ENCODE results near the gene FAM199X. TPM values are rescaled to one million over a fixed set of nuclear protein-coding genes. Genes with fewer than 3 reads are reported as not detected.

The FAM199X gene
- total RNA-seq, 1 donor from 2014 or later, result 16.0 TPM

- no peak for DNase-seq
- Histone ChIP-seq H3K36me3 (no peaks in the 10 kb centered on the region), H3K4me1 (no peaks in the 10 kb centered on the region), H3K27me3 (no peaks in the 10 kb centered on the region), H3K27ac (no peak overlapping the region), H3K9me3 (no peaks in the 10 kb centered on the region), H3K4me3 (no peak overlapping the region)
- TF ChIP-seq CTCF (IDR thresholded peaks at IDR 0.05), result no peak
- no peak for ATAC-seq
- intact Hi-C loops (cut with DNase I), result no loop called here
Observed at GRCh38 chrX:104141087-104141760, 25.0 kb upstream of the FAM199X start.

GRCh38 chrX:104151037-104151436 lies 15.2 kb upstream of the FAM199X start:
- ATAC-seq, result no peak
- no peak for DNase-seq
- Histone ChIP-seq H3K4me1 (peaks cover 5% of the 10 kb centered on the region), H3K36me3 (no peaks in the 10 kb centered on the region), H3K9me3 (no peaks in the 10 kb centered on the region), H3K4me3 (no peak overlapping the region), H3K27ac (no peak overlapping the region), H3K27me3 (no peaks in the 10 kb centered on the region)
- TF ChIP-seq CTCF (IDR thresholded peaks at IDR 0.05), result no peak
- intact Hi-C loops (cut with DNase I), result no loop called here

GRCh38 chrX:104156630-104157529 lies 9.4 kb upstream of the FAM199X start, which contains the start of gene SLC25A53:
Gene SLC25A53, minus strand, starts transcription at chrX:104157009. Its CDS starts 51,752 bp downstream, at chrX:104105257.
- Histone ChIP-seq H3K27ac (peak within 1 kb of the TSS; percentile 94), H3K4me1 (peaks cover 5% of the 10 kb centered on the region), H3K9me3 (no peaks in the 10 kb centered on the region), H3K27me3 (no peaks in the 10 kb centered on the region), H3K36me3 (no peaks in the 10 kb centered on the region), H3K4me3 (peak within 1 kb of the TSS; percentile 58)
- TF ChIP-seq CTCF (IDR thresholded peaks at IDR 0.05), result no peak
- intact Hi-C loops (cut with DNase I), result no loop called here
- DNase-seq (peak; percentile 86), ATAC-seq (peak; percentile 99)

GRCh38 chrX:104166735-104167436 lies 633 bp downstream of the FAM199X start:
- H3K9me3 ChIP-seq, result no peaks in the 10 kb centered on the region
- DNase-seq (no peak), ATAC-seq (no peak)
- intact Hi-C loops (cut with DNase I), result no loop called here
- H3K27ac ChIP-seq, result peak overlapping the region; percentile 80
- no peaks in the 10 kb centered on the region for H3K36me3 ChIP-seq
- no peaks in the 10 kb centered on the region for H3K27me3 ChIP-seq
- no peak for TF ChIP-seq CTCF (IDR thresholded peaks at IDR 0.05)
- H3K4me3 ChIP-seq, result peak overlapping the region; percentile 67
- H3K4me1 ChIP-seq, result no peaks in the 10 kb centered on the region

- intact Hi-C loops (cut with DNase I), result no loop called here
- no peaks in the 10 kb centered on the region for H3K36me3 ChIP-seq
- H3K4me1 ChIP-seq, result no peaks in the 10 kb centered on the region
- H3K4me3 ChIP-seq, result peak overlapping the region; percentile 67
- no peak overlapping the region for H3K27ac ChIP-seq
- TF ChIP-seq CTCF (IDR thresholded peaks at IDR 0.05), result no peak
- ATAC-seq, result no peak
- no peaks in the 10 kb centered on the region for H3K9me3 ChIP-seq
- H3K27me3 ChIP-seq, result no peaks in the 10 kb centered on the region
- DNase-seq, result no peak
Observed at GRCh38 chrX:104168127-104168526, 1.9 kb downstream of the FAM199X start.

All from upper lobe of right lung (tissue), 1 donor.